ENCODE data around the gene CAPN13. TPM values are rescaled to one million over a fixed set of nuclear protein-coding genes. Genes with fewer than 3 reads are reported as not detected.

CAPN13 gene
- total and polyA plus RNA-seq, 11 donors = not detected

DNA sequence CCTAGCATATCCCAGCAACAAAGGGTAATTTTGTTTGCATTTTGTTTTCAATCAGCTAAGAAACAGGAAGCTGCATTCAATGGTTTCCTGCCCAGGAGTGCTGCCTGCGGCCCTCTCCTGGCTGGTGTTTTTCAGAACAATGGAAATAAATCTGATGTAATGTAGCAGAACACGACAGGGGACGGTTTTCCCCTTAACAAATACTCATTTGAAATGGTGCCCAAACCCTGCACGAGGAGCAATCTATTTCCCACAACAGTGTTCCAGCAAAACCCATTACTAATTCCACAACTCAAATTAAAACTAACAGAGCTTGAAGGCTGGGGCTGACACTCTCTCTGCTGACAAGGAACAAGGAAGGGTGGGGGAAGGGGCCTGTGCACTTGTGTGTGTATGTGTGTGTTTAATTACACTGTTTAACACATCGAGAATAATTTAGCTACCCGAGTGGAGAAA, 8.7 kb downstream of the CAPN13 start:
- ATAC-seq = peak in 1 of 4 donors; percentile 64

DNA sequence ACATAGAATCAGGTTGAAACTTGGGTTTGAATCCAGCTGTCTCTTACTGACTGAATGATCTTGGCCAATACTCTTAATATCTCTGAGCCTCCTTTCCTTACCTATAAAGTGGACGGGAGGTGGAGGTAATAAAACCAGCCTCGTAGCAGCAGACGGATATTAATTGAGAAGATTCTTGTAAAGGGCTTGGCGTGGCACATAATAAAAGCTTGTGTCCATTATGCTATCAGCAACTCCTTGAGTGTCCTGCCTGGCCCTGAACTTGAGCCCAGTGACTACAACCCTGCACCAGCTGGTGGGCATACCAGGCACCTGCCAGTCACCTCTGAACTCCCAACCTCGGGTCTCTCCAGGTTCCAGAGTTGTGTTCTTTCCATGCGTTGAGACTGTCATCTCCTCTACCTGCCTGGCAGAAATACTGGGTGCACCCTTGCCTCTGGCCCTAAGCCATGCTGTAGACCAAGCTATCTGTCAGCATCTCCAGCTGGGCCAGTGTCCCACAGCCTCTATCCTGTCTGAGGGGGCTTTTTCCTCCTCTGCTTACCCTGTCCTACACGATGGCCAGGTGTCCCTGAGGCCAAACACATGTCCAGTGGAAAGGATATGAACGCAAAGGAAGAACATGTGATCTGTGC, 9.7 kb downstream of the CAPN13 start:
- no peaks in the 10 kb centered on the region for H3K9me3 ChIP-seq
- H3K27ac ChIP-seq = no peak overlapping the region
- WGBS, 4 donors = 56 to 68% (median 64%) methylated on average over 6 to 8 of the region's 8 CpGs
- no peaks in the 10 kb centered on the region for H3K36me3 ChIP-seq
- ATAC-seq (no peak), DNase-seq (no peak)
- TF ChIP-seq, protein P1, sequence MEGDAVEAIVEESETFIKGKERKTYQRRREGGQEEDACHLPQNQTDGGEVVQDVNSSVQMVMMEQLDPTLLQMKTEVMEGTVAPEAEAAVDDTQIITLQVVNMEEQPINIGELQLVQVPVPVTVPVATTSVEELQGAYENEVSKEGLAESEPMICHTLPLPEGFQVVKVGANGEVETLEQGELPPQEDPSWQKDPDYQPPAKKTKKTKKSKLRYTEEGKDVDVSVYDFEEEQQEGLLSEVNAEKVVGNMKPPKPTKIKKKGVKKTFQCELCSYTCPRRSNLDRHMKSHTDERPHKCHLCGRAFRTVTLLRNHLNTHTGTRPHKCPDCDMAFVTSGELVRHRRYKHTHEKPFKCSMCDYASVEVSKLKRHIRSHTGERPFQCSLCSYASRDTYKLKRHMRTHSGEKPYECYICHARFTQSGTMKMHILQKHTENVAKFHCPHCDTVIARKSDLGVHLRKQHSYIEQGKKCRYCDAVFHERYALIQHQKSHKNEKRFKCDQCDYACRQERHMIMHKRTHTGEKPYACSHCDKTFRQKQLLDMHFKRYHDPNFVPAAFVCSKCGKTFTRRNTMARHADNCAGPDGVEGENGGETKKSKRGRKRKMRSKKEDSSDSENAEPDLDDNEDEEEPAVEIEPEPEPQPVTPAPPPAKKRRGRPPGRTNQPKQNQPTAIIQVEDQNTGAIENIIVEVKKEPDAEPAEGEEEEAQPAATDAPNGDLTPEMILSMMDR (IDR thresholded peaks at IDR 0.05) = no peak
- no peak for TF ChIP-seq POLR2A (IDR thresholded peaks at IDR 0.05)
- intact Hi-C loops (cut with DNase I) = no loop called here
- H3K4me1 ChIP-seq = peaks cover 0 to 15% (median 2%) of the 10 kb centered on the region in 12 donors
- no peak overlapping the region for H3K4me3 ChIP-seq
- peaks cover 0 to 4% (median 0%) of the 10 kb centered on the region in 9 donors for H3K27me3 ChIP-seq

More for the DNA sequence above, 8.7 kb downstream of the CAPN13 start:
- Histone ChIP-seq H3K36me3 (no peaks in the 10 kb centered on the region), H3K4me3 (no peak overlapping the region), H3K9me3 (no peaks in the 10 kb centered on the region), H3K4me1 (peaks cover 0 to 15% (median 2%) of the 10 kb centered on the region in 12 donors), H3K27ac (no peak overlapping the region), H3K27me3 (peaks cover 0 to 4% (median 0%) of the 10 kb centered on the region in 9 donors)
- WGBS, 4 donors = 34 to 46% (median 42%) methylated on average over 6 of the region's 6 CpGs
- intact Hi-C loops (cut with DNase I) = no loop called here
- TF ChIP-seq, protein P1 (IDR thresholded peaks at IDR 0.05) = no peak
- no peak for TF ChIP-seq POLR2A (IDR thresholded peaks at IDR 0.05)
- no peak for DNase-seq

DNA sequence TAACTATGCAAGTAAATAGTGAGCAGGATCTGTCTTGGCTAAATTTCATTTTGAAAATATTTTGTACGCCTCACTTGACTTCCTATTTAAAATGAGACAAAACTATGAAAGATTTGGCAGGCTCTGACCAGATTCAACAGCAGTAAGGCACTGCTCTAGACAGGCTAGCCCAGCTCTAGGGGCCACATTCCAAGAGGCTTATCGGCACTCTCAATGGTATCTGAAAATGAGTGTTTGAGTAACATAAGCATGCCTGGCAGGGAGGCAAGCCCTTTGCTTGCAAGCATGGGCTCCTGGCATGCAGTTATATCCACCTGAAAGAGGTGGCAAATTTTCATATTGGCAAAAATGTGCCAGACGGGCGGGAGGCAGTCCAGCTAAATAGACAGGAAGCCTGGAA, 10.5 kb downstream of the CAPN13 start:
- Histone ChIP-seq H3K36me3 (no peaks in the 10 kb centered on the region), H3K27ac (no peak overlapping the region), H3K4me3 (no peak overlapping the region), H3K4me1 (peaks cover 0 to 16% (median 2%) of the 10 kb centered on the region in 12 donors), H3K27me3 (peaks cover 0 to 11% (median 0%) of the 10 kb centered on the region in 9 donors), H3K9me3 (no peaks in the 10 kb centered on the region)
- TF ChIP-seq POLR2A (IDR thresholded peaks at IDR 0.05) = no peak
- TF ChIP-seq, protein P1 (IDR thresholded peaks at IDR 0.05) = no peak
- intact Hi-C loops (cut with DNase I) = no loop called here
- 33 to 50% (median 46%) methylated on average over 4 of the region's 4 CpGs for WGBS, 4 donors
- DNase-seq (peak in 1 of 5 donors; percentile 35), ATAC-seq (peak; percentile 61 to 84 (median 81))

DNA sequence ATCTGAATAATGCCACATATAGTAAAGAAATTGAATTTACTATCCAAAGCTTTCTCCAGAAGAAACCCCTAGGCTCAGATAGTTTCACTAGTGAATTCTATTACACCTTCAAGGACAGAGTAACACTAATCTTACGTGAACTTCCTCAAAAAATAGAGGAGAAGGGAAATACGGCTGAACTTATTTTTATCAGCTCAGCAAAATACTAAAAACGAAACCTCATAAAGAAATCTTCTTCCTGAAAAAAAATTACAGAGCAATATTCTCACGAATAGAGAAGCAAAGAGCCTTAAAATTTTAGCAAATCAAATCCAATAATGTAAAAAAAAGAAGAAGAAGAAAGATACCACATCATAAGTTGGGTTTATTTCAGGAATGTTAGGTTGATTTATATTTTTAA, 14.7 kb downstream of the CAPN13 start:
- no peaks in the 10 kb centered on the region for H3K9me3 ChIP-seq
- TF ChIP-seq POLR2A (IDR thresholded peaks at IDR 0.05) = no peak
- TF ChIP-seq, protein P1 (IDR thresholded peaks at IDR 0.05) = no peak
- intact Hi-C loops (cut with DNase I) = no loop called here
- ATAC-seq (no peak), DNase-seq (no peak)
- no peak overlapping the region for H3K4me3 ChIP-seq
- H3K36me3 ChIP-seq = no peaks in the 10 kb centered on the region
- 63 to 75% (median 66%) methylated on average over 4 of the region's 4 CpGs for WGBS, 4 donors
- H3K4me1 ChIP-seq = peaks cover 0 to 8% (median 0%) of the 10 kb centered on the region in 12 donors
- peaks cover 0 to 14% (median 0%) of the 10 kb centered on the region in 9 donors for H3K27me3 ChIP-seq
- H3K27ac ChIP-seq = no peak overlapping the region

Measured in heart left ventricle (tissue), 16 donors.